ENCODE results near the gene DHCR24. TPM values are rescaled to one million over a fixed set of nuclear protein-coding genes. Genes with fewer than 3 reads are reported as not detected.
A peak's percentile ranks its signal among the peaks of the same experiment; 100 is the strongest.
"Not testable (repeated sequence)": the region's sequence is repeated elsewhere in the genome, so short reads cannot be mapped to it uniquely, and the experiment has no call there.

The DHCR24 gene, protein sequence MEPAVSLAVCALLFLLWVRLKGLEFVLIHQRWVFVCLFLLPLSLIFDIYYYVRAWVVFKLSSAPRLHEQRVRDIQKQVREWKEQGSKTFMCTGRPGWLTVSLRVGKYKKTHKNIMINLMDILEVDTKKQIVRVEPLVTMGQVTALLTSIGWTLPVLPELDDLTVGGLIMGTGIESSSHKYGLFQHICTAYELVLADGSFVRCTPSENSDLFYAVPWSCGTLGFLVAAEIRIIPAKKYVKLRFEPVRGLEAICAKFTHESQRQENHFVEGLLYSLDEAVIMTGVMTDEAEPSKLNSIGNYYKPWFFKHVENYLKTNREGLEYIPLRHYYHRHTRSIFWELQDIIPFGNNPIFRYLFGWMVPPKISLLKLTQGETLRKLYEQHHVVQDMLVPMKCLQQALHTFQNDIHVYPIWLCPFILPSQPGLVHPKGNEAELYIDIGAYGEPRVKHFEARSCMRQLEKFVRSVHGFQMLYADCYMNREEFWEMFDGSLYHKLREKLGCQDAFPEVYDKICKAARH
- 35.5 TPM for polyA plus RNA-seq (2013, experiment 1 of 2; ENCODE audit: insufficient read length)
- polyA plus RNA-seq (2013, experiment 2 of 2; ENCODE audit: insufficient read length): 24.3 TPM

DNA sequence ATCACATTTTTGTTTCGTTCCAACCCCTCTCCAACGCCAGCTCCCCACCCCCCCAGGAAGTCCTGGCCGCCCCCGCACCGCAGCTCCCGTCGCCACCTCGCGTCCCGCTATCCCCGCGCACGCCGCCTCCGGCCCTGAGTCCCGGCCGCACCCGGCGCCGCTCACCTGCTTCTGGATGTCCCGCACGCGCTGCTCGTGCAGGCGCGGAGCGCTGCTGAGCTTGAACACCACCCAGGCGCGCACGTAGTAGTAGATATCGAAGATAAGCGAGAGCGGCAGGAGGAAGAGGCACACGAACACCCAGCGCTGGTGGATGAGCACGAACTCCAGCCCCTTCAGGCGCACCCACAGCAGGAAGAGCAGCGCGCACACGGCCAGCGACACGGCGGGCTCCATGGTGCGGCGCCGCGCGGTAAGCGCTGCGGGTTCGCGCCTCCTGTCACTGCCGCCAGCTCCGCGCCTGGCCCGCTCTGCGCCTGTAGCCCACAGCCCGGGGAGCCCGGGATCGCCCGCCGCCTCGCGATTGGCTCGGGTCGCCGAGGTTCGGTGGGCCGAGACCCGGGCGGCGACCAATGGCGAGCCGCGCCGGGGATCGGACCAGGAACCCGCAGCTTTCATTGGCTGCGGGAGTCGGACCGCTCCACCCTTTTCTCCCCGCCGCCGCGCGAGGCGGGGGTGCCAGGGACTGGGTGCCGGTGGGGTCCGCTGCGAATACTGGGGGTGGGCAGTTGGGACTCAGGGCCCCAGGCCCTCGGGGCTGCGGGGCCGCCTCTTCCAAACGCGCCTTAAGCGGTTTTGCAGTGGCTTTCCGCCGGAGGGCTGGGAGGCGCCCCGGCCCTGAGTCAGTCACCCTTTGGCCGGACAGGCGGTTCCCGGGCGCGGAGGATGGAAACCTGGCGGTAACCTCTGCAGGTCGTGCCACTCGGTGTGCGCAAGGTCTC, at the start of gene DHCR24:
Gene DHCR24 (minus strand): TSS at position 472 of the 941 bp plus-strand sequence. CDS start 76 bp downstream, at position 396.
- DNase-seq: peak; percentile 86

DNA sequence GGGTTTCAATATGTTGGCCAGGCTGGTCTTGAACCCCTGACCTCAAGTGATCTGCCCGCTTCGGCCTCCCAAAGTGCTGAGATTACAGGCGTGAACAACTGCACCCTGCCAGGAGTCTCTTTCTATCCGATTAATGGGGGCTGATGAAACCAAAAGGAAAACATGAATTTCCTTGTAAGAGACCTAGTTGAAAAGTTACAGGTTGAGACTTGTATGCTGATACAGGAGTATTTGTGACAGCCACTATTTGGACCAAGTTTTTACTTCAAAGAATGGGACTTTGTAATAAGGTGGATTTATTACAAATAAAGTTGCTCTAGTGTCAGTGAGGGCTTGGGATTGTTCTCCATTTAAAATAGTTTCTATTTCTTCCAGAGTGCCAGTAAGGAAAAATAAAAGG, 49.8 kb upstream of the DHCR24 start:
- no peak for DNase-seq

DNA sequence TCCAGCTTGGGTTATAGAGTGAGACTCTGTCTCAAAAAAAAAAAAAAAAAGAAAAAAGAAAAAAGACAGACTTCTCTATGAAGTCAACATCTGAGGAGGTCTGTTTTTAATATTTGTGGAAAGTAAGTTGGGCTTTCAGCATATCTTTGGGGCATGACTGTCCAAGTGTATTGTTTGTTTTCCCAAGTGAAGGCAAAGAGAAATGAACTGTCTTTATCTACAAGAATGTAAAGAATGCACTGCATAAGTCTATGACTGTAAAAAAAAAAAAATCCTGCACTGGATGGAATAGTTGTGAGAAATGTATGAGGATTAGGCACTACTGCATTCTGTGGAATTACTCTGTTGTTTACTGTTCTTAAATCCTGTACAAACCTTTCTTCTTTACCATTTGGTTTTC, 47.9 kb upstream of the DHCR24 start:
- peak; percentile 99 for DNase-seq

DNA sequence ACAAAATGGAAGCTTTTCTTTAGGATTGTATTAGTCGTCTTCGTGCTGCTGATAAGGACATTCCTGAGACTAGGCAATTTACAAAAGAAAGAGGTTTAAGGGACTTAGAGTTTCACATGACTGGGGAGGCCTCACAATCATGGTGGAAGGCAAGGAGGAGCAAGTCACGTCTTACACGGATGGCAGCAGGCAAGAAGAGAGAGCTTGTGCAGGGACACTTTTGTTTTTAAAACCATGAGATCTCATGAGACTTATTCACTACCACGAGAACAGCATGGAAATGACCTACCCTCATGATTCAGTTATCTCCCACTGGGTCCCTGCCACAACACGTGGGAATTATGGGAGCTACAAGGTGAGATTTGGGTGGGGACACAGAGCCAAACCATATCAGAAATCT, 47.1 kb upstream of the DHCR24 start:
- DNase-seq: not testable (repeated sequence)

DNA sequence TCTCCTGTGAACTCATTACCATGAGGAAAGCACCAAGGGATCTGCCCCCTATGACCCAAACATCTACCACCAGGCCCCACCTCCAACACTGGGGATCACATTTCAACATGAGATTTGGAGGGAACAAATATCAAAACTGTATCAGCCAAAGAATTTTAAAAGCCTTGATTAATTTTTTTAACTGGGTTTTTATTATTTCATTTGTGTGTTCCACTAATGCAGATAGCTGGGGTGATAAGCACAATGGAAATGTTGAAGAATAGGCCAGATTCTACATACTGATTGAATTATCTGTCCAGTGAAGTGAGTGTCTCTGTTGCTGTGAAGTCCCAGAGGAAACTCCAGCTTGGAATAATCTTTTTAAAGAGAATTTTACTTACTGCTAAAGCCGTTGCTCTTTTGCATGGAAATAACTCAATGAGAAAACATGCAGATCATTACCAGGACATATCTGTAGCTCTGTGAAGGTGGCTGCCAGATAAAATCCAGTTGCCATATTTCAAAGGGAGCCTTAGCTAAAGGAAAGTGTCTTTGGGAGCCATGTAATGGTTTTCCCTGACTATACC, 44.4 kb upstream of the DHCR24 start:
- DNase-seq: no peak

DNA sequence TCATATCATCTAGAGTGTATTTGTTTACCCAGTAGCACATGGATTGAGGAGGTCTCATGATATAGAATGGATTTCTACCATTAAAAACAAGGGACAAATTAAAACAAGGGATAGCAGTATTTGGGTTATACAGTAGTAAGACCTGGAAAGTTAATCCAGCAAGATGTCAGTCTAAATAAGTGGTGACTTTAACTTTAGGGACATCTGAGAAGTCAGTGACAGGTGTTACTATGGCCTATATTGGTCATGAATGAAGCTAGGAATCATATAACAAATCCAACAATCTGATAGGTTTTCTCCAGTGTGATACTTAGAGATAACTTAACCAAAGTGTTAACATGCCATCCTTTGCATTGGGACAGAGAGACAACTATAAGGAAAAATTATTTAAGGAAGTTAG, 42.7 kb upstream of the DHCR24 start:
- DNase-seq: no peak

DNA sequence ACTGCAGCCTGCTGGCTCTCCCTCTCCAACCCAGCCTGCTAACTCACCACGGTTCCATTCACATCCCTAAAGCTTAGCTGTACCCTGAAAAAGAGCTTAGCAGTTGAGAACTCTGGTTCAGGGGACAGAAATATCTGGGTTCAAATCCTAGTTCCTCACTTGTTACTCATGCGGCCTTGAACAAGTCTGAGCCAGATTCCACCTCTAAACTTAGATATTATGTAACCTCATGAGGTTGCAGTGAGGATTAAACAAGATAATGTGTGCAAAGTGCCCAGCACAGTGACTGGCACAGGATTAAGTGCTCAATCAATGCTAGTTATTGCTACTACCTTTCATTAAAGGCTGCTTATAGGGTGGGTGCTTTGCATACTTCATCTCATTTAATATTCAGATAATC, 41.3 kb upstream of the DHCR24 start:
- no peak for DNase-seq

DNA sequence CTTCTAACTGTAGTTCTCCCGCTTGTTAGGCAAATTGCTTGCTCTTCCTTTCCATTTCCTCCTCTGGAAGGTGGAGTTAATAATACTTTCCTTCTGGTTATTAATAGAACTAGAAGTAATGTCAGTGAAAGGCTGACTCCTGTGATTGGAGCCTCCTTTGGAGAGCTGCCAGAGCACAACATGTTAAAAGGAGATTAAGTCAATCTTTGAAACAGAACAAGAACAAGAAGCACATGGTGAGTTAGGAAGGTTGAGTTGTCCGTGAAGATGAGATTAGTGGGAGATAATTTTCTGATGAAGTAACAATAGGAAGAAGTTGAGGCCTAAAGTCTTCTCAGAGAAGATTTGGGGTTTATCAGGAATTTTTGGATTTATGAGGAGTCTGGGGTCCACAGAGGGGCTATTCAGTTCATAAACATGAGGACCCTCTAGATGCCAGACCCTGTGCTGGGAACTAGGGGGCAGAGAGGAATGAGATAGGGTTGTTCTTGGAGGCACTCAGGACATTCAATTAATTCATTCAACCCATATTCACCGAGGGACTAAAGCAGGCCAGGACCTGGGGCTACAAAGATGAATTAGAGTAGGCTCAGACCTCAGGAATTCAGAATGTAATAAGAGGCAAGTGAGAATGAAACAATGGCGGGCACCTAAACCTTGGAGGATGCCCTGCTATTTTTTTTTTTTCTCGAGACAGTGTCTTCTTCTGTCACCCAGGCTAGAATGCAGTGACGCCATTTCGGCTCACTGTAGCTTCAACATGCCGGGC, 40.7 kb upstream of the DHCR24 start:
- peak; percentile 67 for DNase-seq

DNA sequence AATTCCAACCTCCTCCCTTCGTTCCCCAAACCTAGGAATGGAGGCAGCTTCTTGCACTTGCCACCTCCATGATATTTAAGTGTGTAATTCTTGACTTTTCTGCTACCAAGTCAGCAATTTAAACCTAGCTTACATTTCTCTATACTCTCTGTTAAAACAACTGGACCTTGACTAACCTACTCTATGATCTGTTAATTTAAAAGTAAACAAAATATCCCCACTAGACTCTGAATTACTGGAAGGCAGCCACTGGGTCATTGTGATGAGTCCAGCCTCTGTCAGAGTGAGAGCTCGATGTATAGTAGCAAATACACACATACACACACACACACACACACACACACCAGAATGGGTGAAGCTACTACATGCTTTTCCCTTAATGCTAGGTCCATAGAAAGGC, 40.0 kb upstream of the DHCR24 start:
- DNase-seq: no peak

DNA sequence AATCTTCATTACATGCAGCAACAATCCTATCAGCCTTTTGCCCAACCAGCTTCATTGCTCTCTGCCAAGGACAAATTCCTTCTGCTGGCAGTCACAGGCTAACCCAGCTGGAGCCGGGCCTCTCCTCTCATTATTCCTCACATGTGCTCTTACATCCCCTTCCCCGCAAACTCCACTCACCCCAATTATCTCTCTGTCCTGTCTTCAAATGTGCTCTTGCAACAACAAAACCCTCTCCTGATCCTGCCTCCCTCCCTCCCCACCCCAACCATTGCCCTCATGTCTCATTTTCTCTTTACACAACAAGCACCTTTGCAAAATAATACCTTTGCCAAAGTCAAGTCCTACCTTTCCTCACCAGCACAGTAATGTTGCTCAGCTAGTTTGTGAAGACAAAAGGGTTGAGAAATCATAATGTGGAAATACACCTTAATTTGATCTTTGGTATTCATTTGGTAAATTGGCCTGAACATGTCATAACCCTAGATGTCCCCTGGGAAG, 36.0 kb upstream of the DHCR24 start:
- DNase-seq: no peak

DNA sequence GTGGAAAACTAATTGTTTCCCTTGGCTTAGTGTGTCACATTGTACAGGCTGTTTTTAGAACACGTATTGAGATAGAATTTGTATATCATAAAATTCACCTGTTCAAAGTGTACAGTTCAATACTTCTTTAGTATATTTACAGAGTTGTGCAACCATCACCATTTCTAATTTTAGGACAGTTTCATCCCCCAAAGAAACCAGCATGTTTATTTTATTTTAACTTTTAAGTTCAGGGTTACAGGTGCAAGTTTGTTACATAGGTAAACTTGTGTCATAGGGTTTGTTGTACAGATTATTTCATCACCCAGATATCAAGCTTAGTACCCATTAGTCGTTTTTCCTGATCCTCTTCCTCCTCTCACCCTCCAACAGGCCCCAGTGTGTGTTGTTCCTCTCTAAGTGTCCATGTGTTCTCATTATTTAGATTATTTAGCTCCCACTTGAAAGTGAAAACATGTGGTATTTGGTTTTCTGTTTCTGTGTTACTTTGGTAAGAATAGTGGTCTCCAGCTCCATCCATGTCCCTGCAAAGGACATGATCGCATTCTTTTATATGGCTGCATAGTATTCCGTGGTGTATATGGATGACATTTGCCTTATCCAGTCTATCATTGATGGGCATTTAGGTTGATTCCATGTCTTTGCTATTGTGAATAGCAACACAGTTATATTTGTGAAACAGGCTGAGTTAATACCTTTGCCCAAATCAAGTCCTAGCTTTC, 35.2 kb upstream of the DHCR24 start:
- no peak for DNase-seq

DNA sequence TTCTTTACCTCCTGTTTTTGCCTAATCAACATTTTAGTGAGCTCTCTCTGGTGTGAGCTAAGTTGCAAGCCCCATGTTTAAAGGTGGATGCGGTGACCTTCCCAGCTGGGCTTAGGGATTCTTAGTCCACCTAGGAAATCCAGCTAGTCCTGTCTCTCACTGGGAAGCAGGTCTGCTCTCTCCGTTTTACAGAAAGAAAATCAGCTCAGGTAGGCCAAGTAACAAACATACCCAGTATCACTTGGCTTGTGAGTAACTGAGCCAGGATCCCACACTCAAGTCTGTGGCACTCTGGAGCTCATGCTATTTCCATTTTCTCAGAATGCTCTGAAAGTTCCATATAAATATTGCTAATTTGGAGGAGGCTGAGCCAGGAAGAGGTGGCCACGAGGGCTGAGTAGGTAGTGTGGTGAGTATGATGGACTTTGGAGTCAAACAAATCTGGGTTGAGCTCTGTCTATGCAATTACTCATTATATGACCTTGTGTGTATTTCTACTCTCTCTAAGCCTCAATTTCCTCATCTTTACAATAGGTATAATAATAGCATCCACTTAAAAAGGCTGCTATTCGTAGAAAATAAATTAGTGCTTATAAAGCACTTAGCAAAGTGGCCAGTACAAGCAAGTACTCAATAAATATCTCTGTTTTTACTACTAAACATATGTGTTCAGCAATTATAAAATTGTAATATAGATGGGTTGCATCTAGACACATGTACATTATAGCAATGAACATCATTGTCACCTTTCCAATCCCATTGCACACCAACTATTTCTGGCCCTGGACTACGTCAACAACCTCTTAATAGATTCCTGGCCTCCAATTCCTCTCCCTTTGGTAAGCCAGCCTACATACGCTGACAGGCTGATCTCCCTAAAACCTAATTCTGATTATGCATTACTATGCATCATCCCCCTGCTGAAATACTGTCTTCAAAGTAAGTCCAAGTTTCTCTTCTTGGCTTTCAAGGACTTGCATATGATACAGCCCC, 32.7 kb upstream of the DHCR24 start:
- DNase-seq: no peak

DNA sequence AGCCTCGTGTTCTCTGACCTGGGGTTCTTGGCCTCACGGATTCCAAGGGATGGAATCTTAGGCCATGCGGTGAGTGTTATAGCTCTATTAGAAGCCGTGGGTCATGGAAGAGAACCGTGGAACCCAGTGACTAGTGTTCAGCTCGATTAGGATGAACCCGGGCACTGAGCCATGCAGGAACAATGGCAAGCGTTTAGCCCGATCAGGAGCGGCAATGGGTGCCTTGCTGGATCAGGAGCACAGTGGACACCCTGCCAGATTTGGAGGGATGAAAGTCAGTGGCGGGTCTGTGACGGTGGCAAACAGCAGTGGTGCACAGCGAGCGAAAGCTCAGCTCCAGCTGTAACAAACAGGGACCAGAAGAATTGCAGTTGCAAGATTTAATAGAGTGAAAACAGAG, 24.1 kb upstream of the DHCR24 start:
- DNase-seq: not testable (repeated sequence)

DNA sequence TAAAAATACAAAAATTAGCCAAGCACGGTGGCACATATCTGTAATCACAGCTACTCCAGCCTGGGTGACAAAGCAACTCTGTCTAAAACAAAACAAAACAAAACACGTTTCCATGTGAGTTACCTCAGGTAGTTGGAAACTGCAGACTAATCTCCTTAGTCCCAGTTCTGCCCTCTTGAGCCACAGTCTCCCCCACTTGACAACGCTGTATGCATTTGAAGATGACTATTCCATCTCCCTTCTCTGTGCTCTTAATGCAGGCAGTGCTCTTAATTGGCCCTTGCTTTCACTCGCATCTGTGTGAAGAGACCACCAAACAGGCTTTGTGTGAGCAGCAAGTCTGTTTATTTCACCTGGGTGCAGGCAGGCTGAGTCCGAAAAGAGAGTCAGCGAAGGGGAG, 19.6 kb upstream of the DHCR24 start:
- DNase-seq: no peak

DNA sequence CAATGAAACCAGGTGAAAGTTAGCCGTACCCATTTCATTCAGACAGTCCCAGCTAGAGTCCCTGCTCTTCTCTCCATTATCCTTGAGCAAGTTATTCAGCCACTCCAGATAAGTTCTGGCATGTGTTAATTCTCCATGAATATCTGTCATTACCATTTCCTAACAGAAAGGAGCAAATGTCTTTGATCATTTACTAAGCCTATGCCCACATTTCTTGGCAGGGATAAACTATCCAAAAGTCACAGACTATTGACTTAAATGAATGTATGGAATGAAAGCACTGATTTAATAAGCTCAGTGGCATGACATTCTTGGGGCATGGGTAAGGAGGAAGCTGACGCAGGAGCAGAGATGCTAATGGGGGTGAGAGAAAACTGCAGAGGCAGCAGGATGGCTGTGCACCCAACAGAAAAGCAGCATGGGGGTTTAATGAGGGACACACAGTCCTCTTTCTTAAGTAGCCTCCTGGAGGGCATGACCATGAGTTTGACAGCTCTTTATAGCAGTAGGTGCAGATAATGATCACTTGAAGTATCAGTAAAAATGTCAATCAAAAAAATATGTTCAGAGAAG, 17.6 kb upstream of the DHCR24 start:
- peak; percentile 94 for DNase-seq

DNA sequence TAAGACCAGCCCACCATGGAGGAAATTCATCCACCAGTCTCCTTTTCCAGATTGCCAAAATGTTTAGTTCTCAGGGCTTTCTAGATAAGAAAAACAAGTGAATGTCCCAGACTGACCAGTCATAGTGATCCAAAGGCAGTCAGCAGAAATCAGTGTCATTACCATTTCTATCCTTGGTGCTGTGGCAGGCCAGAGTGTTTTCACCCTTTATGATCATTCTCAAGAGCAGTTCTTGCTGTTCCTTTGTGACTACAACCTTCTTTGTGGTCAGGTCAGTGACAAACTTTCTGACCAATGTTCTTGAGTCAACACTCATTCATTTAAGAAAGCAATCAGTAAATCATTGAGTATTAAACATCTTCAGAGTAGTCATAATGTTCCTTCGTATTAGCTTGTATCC, 7.3 kb upstream of the DHCR24 start:
- no peak for DNase-seq

DNA sequence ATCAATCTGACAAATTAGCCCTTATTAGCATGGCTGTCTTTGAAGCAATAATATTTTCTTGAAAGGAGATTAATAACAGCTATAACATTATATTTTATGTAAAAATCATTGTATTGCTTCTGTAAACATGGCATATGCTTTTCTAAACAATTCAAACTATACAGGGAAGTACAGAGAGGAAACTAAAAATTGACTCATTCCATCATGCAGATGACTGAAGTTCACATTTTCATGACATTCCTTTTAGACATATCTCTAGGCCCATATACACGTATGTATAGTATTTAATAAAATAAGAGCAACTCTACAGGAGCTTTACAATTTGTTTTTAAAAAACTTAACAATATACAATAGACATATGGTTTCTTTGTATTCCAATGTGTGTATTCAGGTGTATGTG, 5.6 kb upstream of the DHCR24 start:
- no peak for DNase-seq

DNA sequence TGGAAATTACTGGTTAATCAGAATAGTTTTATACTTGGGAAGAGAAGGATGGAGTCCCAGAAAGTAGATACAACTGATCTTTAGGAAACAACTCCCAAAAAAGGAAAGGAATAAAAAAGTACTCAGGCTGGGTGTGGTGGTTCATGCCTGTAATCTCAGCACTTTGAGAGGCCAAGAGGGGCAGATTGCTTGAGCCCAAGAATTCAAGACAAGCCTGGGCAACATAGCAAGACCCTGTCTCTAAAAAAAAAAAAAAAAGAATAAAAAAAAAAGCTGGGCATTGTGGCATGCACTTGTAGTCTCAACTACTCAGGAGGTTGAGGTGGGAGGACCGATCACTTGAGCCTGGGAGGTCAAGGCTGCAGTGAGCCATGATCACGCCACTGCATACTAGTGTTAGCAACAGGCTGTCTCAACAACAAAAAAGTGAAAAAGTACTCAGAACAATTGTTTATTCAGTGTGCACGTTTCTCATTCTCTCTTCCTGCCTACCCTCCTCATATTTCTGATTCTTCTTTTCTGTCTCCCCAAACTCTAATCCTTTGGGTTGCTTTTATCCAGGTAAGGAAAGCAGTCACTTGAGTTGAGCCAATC, 2.2 kb upstream of the DHCR24 start:
- no peak for DNase-seq

Data from fibroblast of skin of back (primary cell).